ENCODE results near the gene GNA15. TPM values are rescaled to one million over a fixed set of nuclear protein-coding genes. Genes with fewer than 3 reads are reported as not detected.

Gene GNA15
- total RNA-seq, 1 donor from 2014 or later = 24.2 TPM

GRCh38 chr19:3096267-3096901 lies 39.4 kb upstream of the GNA15 start:
- Histone ChIP-seq H3K4me3 (peak overlapping the region; percentile 94), H3K4me1 (peaks cover 66% of the 10 kb centered on the region), H3K36me3 (no peaks in the 10 kb centered on the region), H3K27me3 (ENCODE audit: low read depth) (no peaks in the 10 kb centered on the region), H3K9me3 (no peaks in the 10 kb centered on the region), H3K27ac (peak overlapping the region; percentile 87)
- no peak for ATAC-seq
- DNase-seq = no peak
- TF ChIP-seq, protein P1, sequence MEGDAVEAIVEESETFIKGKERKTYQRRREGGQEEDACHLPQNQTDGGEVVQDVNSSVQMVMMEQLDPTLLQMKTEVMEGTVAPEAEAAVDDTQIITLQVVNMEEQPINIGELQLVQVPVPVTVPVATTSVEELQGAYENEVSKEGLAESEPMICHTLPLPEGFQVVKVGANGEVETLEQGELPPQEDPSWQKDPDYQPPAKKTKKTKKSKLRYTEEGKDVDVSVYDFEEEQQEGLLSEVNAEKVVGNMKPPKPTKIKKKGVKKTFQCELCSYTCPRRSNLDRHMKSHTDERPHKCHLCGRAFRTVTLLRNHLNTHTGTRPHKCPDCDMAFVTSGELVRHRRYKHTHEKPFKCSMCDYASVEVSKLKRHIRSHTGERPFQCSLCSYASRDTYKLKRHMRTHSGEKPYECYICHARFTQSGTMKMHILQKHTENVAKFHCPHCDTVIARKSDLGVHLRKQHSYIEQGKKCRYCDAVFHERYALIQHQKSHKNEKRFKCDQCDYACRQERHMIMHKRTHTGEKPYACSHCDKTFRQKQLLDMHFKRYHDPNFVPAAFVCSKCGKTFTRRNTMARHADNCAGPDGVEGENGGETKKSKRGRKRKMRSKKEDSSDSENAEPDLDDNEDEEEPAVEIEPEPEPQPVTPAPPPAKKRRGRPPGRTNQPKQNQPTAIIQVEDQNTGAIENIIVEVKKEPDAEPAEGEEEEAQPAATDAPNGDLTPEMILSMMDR (IDR thresholded peaks at IDR 0.05) = no peak
- intact Hi-C loops (cut with DNase I) = no loop called here

DNA sequence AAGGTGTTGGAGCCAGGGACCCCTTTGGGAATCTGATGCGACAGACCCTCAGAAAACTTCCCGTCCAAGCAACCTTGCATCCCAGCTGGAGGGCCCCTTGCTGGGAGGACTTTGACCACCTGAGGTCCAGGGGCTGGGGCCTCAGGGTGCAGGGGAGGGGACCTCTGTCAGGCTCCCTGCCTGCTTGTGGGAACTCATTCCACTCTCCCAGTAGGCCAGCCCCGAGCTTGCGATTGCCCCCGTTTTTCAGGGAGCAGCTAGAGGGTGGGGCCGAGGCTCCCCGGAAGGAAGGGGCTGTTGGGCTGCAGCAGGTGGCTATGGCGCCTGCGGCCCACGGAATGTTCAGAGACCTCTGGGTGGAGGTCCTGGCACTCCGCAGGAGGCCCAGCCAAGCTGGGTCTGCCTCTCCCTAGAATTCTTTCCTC lies 38.9 kb upstream of the GNA15 start:
- Histone ChIP-seq H3K27ac (peak overlapping the region; percentile 87), H3K27me3 (ENCODE audit: low read depth) (no peaks in the 10 kb centered on the region), H3K4me1 (peaks cover 71% of the 10 kb centered on the region), H3K36me3 (no peaks in the 10 kb centered on the region), H3K4me3 (peak overlapping the region; percentile 94), H3K9me3 (no peaks in the 10 kb centered on the region)
- no peak for ATAC-seq
- intact Hi-C loops (cut with DNase I) = no loop called here
- no peak for DNase-seq
- TF ChIP-seq, protein P1 (IDR thresholded peaks at IDR 0.05) = no peak

DNA sequence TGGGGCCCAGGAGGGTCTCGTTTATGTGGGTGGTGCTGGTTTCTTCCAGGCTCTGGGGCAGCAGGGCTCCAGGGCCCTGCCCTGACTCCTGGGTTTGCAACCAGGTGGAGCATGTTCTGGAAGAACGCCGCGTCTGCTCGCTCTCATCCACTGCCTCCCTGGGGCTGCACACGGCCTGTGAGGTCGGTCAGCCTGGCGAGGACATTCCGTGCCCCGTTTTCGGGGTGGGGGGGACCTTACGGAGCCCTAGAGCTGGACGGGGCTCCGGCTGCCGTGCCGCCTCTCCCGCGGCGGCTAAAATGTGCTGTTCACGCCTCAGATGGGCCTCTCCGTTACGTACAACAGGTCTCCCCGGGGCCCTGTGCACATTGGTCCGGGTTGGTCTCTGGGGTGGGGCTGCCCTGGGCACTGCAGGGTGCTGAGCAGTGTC lies 38.4 kb upstream of the GNA15 start:
- ATAC-seq (no peak), DNase-seq (no peak)
- no peaks in the 10 kb centered on the region for H3K9me3 ChIP-seq
- no peaks in the 10 kb centered on the region for H3K27me3 ChIP-seq (ENCODE audit: low read depth)
- peak overlapping the region; percentile 94 for H3K4me3 ChIP-seq
- H3K27ac ChIP-seq = peak overlapping the region; percentile 87
- no peaks in the 10 kb centered on the region for H3K36me3 ChIP-seq
- TF ChIP-seq, protein P1 (IDR thresholded peaks at IDR 0.05) = no peak
- peaks cover 77% of the 10 kb centered on the region for H3K4me1 ChIP-seq
- intact Hi-C loops (cut with DNase I) = no loop called here

- Histone ChIP-seq H3K36me3 (no peaks in the 10 kb centered on the region), H3K4me1 (peaks cover 83% of the 10 kb centered on the region), H3K27me3 (ENCODE audit: low read depth) (no peaks in the 10 kb centered on the region), H3K4me3 (peak overlapping the region; percentile 94), H3K27ac (peak overlapping the region; percentile 87), H3K9me3 (no peaks in the 10 kb centered on the region)
- no peak for DNase-seq
- TF ChIP-seq, protein P1 (IDR thresholded peaks at IDR 0.05) = no peak
- no peak for ATAC-seq
- intact Hi-C loops (cut with DNase I) = no loop called here
Measured at GRCh38 chr19:3098141-3098514, 37.7 kb upstream of the GNA15 start.

- Histone ChIP-seq H3K4me1 (peaks cover 89% of the 10 kb centered on the region), H3K27me3 (ENCODE audit: low read depth) (no peaks in the 10 kb centered on the region), H3K27ac (peak overlapping the region; percentile 87), H3K4me3 (peak overlapping the region; percentile 94), H3K36me3 (no peaks in the 10 kb centered on the region), H3K9me3 (no peaks in the 10 kb centered on the region)
- ATAC-seq (peak; percentile 18 to 32), DNase-seq (peak; percentile 74)
- intact Hi-C loops (cut with DNase I) = no loop called here
- TF ChIP-seq, protein P1 (IDR thresholded peaks at IDR 0.05) = no peak
Measured at GRCh38 chr19:3098515-3099346, 37.1 kb upstream of the GNA15 start.
